ACHN (cell line): Measurements from ENCODE around the gene SCLY.

Experiments
- DNase-seq: peaks from one replicate; pipeline ENCODE4 v3.0.0-alpha.2; 2015
- in situ Hi-C: cut with HindIII; loops from 2 replicates; pipeline ENCODE4 v1.10.0; 2017; ENCODE audit warnings: low sequenced_read_pairs, low pct_ligation_motif_present, low pct_unique_long_range_greater_than_20kb

Gene SCLY

GRCh38 chr2:238092486-238093035 is 31.8 kb downstream of the SCLY start:
- DNase-seq, result no peak
- in situ Hi-C loops, result no loop called here

- in situ Hi-C loops, result no loop called here
- DNase-seq, result no peak
Measured at GRCh38 chr2:238093181-238094140, 32.7 kb downstream of the SCLY start.

- in situ Hi-C loops, result no loop called here
- no peak for DNase-seq
Measured at GRCh38 chr2:238094438-238095022, 33.7 kb downstream of the SCLY start.

- DNase-seq, result no peak
- in situ Hi-C loops, result no loop called here
Measured at GRCh38 chr2:238095143-238095542, 34.3 kb downstream of the SCLY start.

- DNase-seq, result no peak
- in situ Hi-C loops, result no loop called here
Measured at GRCh38 chr2:238096311-238097011, 35.7 kb downstream of the SCLY start.

- no peak for DNase-seq
- in situ Hi-C loops, result no loop called here
Measured at GRCh38 chr2:238097201-238097987, 36.6 kb downstream of the SCLY start.

GRCh38 chr2:238097988-238098871 is 37.4 kb downstream of the SCLY start:
- in situ Hi-C loops, result no loop called here
- DNase-seq, result peak; percentile 88

GRCh38 chr2:238098901-238099713 is 38.3 kb downstream of the SCLY start:
- in situ Hi-C loops, result no loop called here
- peak; percentile 68 for DNase-seq

- in situ Hi-C loops, result no loop called here
- no peak for DNase-seq
Measured at GRCh38 chr2:238099714-238100048, 38.9 kb downstream of the SCLY start.

- peak; percentile 28 for DNase-seq
- in situ Hi-C loops, result no loop called here
Measured at GRCh38 chr2:238100049-238100820, 39.4 kb downstream of the SCLY start, which contains the start of gene ESPNL. Gene ESPNL, plus strand, starts transcription at chr2:238100340. Its CDS starts 80 bp downstream, at chr2:238100420.

- DNase-seq, result no peak
- in situ Hi-C loops, result no loop called here
Measured at GRCh38 chr2:238100821-238101771, 40.3 kb downstream of the SCLY start.

GRCh38 chr2:238101891-238102841 is 41.4 kb downstream of the SCLY start:
- in situ Hi-C loops, result no loop called here
- no peak for DNase-seq

- in situ Hi-C loops, result no loop called here
- no peak for DNase-seq
Measured at GRCh38 chr2:238102865-238103264, 42.1 kb downstream of the SCLY start.
